WTC11 (cell line): ENCODE data around the gene SLC35F1. TPM values are rescaled to one million over a fixed set of nuclear protein-coding genes. Genes with fewer than 3 reads are reported as not detected.

Experiments
- AR ChIP-seq: fragments of 250-450 bp; sonication (Bioruptor Pico); IDR thresholded peaks from 2 replicates; pipeline ENCODE4 v1.9.0; 2021; ENCODE audit warnings: mild to moderate bottlenecking
- ARID4B ChIP-seq: sonication (generic); formaldehyde crosslinking; IDR thresholded peaks from 2 replicates; pipeline ENCODE4 v1.8.0; 2023; ENCODE audit warnings: missing genetic modification reagents, mild to moderate bottlenecking, borderline replicate concordance
- ATF2 ChIP-seq: sonication (generic); formaldehyde crosslinking; IDR thresholded peaks from 2 replicates; pipeline ENCODE4 v1.8.1; 2022; ENCODE audit warnings: low read depth, missing genetic modification reagents, borderline replicate concordance
- ATF6 ChIP-seq: sonication (generic); formaldehyde crosslinking; IDR thresholded peaks from 2 replicates; pipeline ENCODE4 v1.8.1; 2023; ENCODE audit warnings: mild to moderate bottlenecking, missing genetic modification reagents
- ESRRA ChIP-seq: sonication (generic); formaldehyde crosslinking; IDR thresholded peaks from 2 replicates; pipeline ENCODE4 v1.8.1; 2022; ENCODE audit warnings: mild to moderate bottlenecking, missing genetic modification reagents, borderline replicate concordance
- FOXP1 ChIP-seq: sonication (generic); formaldehyde crosslinking; IDR thresholded peaks from 2 replicates; pipeline ENCODE4 v1.8.0; 2022; ENCODE audit warnings: missing genetic modification reagents, mild to moderate bottlenecking, moderate library complexity, borderline replicate concordance
- JUN ChIP-seq: sonication (generic); formaldehyde crosslinking; IDR thresholded peaks from 2 replicates; pipeline ENCODE4 v1.8.0; 2023; ENCODE audit warnings: mild to moderate bottlenecking, missing genetic modification reagents
- NR2C2 ChIP-seq: sonication (generic); formaldehyde crosslinking; IDR thresholded peaks from 2 replicates; pipeline ENCODE4 v1.8.0; 2022; ENCODE audit warnings: mild to moderate bottlenecking, missing genetic modification reagents
- PRDM15 ChIP-seq: sonication (generic); formaldehyde crosslinking; IDR thresholded peaks from 2 replicates; pipeline ENCODE4 v1.8.0; 2022; ENCODE audit warnings: missing genetic modification reagents
- TEAD1 ChIP-seq: sonication (generic); formaldehyde crosslinking; IDR thresholded peaks from 2 replicates; pipeline ENCODE4 v1.8.0; 2022; ENCODE audit warnings: mild to moderate bottlenecking, missing genetic modification reagents
- USF1 ChIP-seq: sonication (generic); formaldehyde crosslinking; IDR thresholded peaks from 2 replicates; pipeline ENCODE4 v1.8.0; 2022; ENCODE audit warnings: mild to moderate bottlenecking, missing genetic modification reagents
- ZNF281 ChIP-seq: sonication (generic); formaldehyde crosslinking; IDR thresholded peaks from 2 replicates; pipeline ENCODE4 v1.8.0; 2023; ENCODE audit warnings: mild to moderate bottlenecking, missing genetic modification reagents
- ZNF532 ChIP-seq: fragments of 250-450 bp; sonication (Bioruptor Pico); IDR thresholded peaks from 2 replicates; pipeline ENCODE4 v1.9.0; 2021; ENCODE audit warnings: mild to moderate bottlenecking, borderline replicate concordance
- total RNA-seq: library from RNA; stranded (reverse); gene quantifications from 3 replicates; pipeline ENCODE4 v1.2.3, GENCODE V29; 2021

SLC35F1 gene
- total RNA-seq, 1 experiment from 2014 or later, result 11.0 TPM

GRCh38 chr6:117908246-117909068, 1.4 kb downstream of the SLC35F1 start (continued):
- TF ChIP-seq ZNF532 (CRISPR knock-in tag) (no peak), ARID4B (CRISPR knock-in tag) (peak; percentile 51; the same call in 1 of the 2 replicates), ATF6 (CRISPR knock-in tag) (no peak), TEAD1 (CRISPR knock-in tag) (peak; percentile 63; the same call in 1 of the 2 replicates), USF1 (CRISPR knock-in tag) (no peak), NR2C2 (CRISPR knock-in tag) (no peak), PRDM15 (CRISPR knock-in tag) (peak; percentile 51), AR (CRISPR knock-in tag) (no peak), ESRRA (CRISPR knock-in tag) (peak; percentile 34; the same call in 1 of the 2 replicates), JUN (CRISPR knock-in tag) (0 out of 2 replicates have a peak, but pooled peaks have one; percentile 42), ZNF281 (CRISPR knock-in tag) (peak; percentile 70; the same call in 1 of the 2 replicates), FOXP1 (0 out of 2 replicates have a peak, but pooled peaks have one; percentile 24), ATF2 (CRISPR knock-in tag) (no peak; the same call in 1 of the 2 replicates)
